NCI-H2196 (cell line): ENCODE measurements around the gene MAP3K12.

Experiments used
- DNase-seq: peaks from one replicate; lab custom pipeline; 2025; ENCODE audit not compliant: unreplicated experiment; lab: John Stamatoyannopoulos, UW

The MAP3K12 gene

DNA sequence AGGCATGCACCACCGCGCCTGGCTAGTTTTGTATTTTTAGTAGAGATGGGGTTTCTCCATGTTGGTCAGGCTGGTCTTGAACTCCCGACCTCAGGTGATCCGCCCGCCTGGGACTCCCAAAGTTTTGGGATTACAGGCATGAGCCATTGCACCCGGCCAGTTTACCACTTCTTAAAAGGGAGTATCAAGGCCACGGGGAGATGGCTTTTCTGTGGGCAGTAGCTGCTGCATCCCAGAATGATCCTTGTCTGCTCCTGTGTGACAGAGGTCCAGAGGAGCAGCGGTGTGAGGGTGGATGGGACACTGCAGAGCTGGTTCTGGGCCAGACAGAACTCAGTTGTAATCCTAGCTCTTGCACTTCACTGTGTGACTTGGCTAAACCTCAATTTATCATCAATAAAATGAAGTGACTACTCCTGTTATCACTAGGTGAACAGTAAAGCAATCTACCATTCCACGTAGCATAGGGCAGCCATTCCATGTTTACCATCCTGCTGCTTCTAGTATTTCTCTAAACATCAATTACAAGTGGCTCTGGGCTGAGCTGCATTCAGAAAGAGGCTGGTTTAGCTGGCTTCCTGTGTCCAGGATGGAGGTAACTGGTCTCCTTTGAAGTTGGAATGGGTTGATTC lies 11.0 kb upstream of the MAP3K12 start:
- peak; percentile 15 for DNase-seq

DNA sequence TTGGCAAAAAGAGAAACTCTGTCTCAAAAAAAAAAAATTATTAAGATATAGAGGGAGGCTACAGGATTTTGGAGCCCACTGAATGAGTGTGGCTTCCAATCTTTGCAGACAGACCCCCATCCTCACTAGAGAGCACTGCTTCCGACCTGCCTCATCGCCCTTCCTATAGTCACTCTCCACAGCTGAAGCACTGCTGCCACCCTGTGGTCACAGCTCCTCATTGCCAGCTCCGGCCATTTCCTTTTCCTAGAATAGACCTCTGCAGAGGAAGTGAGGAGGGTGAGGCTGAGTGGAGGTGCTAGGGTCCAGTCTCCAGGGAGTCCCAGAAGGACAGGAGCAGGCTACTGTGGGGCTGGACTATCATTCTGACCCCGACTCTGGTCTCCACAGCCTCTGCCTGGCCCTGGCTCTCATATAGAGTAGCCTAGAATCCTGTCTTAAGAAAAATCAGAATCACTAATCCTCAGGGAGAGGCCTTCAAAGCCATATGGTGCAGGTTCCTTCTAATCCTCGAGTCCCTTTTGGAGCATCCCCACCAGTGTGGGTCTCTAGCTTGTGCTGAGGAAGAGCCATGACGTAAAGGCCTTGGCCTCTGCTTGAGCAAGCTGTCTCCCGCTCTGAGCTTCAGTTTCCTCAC lies 9.4 kb upstream of the MAP3K12 start:
- DNase-seq = peak; percentile 87

DNA sequence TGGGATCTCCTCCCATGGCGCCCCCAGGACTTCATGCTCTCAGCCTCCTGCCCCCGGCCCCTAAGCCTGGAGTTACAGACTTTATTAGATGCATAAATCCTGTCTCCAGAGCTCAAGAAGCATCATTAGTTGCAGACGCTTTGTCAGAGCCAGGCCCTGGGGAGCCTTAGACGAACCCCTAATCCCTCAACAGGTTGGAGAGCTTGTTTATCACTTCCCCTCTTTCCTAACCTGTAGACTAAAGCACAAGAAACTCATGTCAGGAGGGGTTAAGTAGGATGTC lies 8.3 kb upstream of the MAP3K12 start:
- no peak for DNase-seq

DNA sequence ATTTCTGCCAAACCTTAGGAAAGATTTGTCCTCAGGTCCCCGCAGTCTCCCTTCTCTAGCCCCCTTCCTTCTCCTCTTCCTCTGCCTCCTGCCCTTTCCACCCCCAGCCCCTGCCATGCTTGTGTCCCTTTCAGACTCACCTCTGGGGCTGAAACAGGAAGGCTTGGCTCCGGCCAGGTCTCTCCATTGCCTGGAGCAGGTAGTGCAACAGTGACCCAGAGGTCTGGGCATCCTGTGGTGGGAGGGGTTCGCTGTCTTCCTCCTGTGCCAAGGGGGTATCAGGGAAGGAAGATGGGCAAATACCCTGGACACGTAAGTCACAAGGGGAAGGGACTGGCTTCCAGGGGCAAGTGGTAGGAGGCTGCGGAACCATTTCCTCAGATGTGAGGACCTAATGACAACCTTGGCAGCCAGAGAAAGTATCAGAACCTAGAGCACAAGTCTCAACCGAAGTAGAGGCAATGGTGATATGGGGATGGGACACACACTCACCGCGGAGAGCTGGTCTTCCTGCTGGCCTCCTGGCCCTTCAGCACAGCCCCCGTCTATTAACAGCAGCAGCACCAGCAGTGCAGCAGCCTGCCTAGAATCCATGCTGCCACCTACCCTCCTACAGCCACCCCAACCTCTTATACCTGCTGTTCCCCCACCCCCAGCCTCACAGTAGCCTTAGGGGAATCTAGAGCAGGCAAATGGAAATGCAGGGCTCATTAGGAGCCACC lies 7.8 kb upstream of the MAP3K12 start, which contains the start of gene NPFF:
NPFF (minus strand) TSS at position 604 of the 722 bp plus-strand sequence; CDS start at position 594, 10 bp downstream.
- DNase-seq = no peak

DNA sequence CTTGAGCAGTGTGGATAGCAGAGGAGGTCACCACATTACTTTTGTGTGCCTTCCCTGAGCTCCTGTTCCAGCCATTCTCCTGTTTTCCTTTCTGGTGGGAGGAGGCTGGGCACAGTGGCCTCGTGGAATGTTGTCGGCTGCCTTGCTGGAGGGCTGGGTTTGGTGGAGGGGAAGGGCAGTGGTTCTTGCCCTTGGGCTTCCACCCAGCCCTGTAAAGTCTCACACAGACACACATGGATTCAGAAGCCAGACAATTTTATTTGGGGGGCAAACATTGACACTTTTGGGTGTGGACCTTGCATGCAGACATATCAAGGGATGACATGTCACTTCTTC lies 7.2 kb upstream of the MAP3K12 start:
- no peak for DNase-seq

DNA sequence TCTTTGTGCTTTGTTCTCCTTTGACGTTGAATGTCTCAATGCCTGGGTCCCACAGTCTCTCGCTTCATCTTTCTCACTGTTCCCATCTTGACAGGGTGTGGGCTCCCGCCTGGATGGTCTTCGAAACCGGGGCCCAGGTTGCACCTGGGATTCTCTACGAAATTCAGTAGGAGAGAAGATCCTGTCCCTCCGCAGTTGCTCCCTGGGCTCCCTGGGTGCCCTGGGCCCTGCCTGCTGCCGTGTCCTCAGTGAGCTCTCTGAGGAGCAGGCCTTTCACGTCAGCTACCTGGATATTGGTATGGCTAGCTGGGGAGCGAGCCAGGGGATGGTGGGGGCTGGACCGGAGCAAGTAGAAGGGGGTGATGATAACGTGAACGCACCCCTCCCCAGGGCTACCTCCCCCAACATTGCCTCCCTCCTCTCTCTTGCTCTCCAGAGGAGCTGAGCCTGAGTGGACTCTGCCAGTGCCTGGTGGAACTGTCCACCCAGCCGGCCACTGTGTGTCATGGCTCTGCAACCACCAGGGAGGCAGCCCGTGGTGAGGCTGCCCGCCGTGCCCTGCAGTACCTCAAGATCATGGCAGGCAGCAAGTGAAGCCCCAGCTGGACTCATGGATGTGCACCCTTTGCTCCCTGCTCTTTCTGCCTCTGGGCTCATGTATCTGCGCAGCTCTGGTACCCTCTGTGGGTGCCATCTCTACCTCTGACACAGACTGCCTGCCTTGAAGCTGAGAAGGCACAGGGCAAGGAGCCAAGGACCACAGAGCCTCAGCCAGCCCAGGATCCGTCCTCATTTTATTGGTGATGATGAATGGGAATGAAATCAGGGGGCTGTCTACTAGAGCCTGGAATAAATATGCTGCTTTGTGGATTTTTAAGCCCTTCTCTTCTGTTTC lies 6.5 kb upstream of the MAP3K12 start:
- DNase-seq = no peak

DNA sequence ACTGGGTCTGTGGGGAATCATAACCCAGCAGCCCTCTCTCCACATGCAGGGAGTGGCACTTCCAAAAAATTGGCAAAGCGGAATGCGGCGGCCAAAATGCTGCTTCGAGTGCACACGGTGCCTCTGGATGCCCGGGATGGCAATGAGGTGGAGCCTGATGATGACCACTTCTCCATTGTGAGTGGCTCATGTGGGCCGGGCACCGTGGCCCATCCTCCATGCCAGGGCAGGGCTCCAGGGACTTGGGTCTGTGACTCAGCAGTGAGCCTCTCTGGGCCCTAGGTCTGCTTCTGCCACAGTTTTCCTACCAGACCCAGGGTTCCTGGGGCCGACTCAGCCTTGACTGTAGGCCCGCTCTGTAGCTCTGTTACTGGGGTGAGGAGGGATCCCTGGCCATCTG lies 5.8 kb upstream of the MAP3K12 start:
- DNase-seq = no peak

DNA sequence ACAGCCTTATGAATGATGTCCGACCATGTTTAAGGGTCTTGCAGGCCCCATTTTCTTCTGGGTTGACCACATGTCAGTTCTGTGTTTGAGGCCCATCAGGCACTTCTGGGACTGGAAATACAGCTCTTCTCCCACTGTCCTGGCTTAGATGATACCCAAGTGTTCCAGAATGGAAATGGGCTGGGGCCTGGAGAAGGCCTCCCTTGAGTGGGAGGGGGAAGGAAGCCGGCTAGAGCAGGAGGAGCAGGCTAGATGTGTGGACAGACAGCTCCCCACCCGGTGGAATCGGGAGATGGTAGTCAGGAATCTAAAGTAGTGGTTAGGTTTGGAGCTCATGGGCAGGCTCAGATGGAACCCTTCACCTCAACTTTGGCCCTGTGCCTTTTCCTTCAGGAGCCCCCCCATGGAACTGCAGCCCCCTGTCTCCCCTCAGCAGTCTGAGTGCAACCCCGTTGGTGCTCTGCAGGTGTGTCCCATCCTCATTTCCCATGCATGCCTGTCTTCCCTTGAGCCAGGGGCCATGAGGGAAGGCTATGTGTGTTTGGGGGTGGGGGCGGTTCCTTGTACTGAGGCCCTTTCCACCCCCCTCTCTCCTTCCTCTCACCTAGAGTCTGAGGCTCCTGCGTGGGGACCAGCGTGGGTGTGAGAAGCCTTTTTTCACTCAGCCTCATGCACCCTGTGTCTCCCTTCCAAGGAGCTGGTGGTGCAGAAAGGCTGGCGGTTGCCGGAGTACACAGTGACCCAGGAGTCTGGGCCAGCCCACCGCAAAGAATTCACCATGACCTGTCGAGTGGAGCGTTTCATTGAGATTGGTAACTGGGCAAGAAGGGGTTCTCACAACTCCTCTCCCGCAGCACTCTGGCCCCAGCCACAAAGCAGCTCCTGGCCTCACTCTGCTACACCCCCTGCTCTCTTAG lies 5.0 kb upstream of the MAP3K12 start:
- no peak for DNase-seq

DNA sequence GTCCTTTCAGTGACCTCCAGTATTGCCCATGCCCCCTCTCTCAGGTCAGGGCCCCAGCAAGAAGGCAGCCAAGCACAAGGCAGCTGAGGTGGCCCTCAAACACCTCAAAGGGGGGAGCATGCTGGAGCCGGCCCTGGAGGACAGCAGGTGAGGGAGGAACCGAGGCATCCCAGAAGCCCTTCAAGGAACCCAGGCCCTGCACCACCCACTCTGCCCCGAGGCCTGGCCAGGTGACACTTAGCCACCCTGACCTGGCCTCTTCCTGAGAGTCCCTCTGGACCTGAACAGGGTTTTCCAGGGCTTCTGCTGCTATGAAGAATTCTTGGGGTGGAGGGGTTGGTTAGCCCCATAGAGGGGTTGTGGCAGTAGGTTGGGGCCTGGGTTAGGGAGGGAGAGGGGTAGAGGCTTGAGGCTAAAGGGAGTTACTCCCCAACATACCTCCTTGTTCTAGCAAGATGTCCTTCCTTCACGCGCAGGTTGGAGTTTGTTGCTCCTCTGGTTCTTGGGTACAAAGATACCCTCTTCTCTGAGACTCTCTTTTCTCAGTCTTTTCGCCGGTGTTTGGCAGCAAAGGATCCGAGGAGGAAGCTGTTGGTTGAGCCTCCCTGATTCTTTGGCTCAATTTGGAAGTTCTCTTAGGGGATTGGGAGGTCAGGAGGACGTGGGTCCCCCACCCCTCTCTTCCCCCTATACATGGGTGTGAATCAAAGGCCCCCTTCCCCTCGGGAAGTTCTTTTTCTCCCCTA lies 3.9 kb upstream of the MAP3K12 start:
- no peak for DNase-seq

DNA sequence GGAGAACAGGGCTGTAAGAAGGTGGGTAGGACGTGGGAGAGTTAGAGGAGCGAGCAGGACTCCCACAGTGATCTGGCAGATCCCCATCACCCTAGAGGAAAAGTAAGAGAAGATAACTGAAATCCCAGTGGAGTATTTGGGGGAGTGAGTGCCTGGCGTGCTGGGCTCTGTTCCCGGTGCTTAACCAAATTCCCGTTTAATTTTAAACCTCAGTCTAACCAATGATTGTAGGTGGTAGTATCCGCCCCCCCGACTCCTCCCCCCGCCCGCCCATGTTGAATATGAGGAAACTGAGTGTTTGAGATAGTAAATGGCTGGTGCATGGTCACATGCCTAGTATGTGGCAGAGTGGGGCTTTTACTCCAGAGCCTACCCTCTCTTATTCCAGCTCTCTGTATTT lies 3.1 kb upstream of the MAP3K12 start:
- no peak for DNase-seq

DNA sequence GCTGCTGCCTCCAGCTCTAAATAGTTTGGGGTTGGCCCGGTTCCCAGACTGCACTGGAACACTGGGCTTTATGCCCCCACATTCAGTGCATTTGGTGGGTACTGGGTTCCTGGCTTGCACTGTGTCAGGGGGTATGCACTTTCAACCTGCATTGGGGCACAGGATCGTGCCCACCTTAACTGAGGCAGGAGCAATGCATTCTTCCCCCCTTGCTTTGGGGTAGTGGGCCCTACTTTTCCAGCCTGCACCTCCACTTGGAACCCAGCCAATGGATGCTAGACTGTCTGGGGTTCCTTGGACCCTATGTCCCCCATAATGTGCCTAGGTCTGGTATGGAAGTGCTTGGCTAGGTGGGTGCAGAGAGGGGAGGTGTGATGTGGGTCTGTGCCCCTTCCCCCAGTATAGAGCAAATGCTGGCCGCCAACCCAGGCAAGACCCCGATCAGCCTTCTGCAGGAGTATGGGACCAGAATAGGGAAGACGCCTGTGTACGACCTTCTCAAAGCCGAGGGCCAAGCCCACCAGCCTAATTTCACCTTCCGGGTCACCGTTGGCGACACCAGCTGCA lies 2.4 kb upstream of the MAP3K12 start:
- peak; percentile 32 for DNase-seq

DNA sequence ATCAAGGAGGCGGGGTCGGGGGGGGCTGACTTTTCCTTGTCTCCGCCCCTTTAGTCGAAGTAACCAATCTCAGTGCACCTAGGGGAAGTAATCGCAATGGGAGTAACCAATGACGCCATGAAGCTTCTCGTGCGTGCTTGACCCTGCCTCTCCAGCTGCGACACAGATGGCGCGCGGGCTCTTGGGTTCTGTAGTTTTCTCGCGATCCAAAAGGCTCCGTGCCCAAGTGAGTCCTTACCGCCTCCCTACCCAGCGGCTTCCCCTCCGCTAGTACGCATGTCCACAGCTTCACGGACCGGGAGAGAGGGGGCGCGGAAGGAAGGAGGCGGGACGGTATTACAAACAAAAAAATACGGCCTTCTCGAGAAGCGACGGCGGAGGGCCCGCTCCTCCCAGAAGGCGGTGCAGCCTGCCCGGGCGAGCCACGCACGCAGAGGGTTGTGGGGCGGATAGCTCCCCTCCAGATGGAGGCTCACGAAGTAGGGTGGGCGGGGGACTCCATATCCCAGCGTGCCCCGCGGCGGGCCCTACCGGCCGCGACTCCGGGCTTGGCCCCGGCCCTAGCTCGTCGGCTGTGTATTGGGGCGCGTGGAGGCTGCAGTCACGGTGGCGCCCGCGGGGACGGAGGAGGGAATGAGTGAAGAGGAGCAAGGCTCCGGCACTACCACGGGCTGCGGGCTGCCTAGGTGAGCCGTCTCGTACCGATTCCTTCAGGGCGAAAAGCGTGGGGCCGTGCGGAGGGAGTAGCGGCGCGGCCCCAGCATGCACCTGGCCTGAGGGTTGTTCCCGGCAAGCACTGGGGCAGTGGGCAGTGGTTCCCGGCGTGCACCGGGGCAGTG lies 1.7 kb upstream of the MAP3K12 start, which contains the start of gene TARBP2:
TARBP2 (plus strand) TSS at position 508 of the 839 bp plus-strand sequence; CDS start at position 634, 126 bp downstream.
- DNase-seq = peak; percentile 98

DNA sequence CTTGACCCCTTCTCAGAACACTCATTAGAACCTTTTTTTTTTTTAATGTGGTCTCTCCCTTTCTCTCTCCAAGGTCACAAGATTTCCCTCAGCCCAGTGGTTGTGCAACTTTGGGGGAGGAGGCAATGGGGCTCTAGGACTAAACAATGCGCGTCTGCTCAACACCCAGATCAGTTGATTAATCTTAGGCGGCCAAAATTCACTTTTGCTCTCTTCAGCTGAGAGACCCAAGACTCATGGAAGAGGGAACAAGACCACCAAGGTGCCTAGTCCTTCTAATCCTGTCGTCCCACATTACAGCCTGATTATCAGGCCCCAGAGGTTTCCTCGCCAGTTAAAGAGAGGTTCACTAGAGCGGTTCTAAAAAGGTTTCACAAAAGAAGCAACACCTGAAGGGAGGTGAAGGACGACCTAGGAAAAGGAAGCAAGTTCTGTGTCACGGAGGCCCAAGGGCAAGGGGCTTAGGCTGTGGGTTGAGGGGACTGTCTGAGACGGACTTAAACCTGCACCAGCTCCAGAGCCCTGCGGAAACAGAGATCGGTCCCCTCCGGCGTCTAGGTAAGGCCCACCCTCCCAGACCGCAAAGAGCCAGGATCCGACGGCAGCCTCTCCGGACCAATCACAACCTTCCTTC lies 1.0 kb upstream of the MAP3K12 start:
- DNase-seq = peak; percentile 45

DNA sequence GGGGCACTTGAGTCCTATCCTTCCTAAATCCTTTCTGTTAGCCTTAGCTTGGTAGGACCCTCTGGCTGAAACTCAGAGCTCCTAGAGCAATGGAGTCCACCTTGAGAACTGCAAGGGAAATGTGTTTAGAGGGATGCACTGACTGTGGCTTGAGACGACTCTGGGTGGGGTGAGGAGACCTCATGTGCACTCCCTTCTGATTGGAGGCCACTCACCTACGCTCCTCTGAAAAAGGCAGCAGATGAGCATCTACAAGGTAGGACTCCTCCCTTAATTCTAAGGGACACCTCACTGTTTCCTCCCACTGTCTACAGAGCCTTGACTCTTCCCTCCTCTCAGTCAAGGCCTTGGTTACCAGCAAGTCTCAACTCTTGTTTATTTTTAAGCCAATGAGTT lies 1.0 kb downstream of the MAP3K12 start:
- no peak for DNase-seq

DNA sequence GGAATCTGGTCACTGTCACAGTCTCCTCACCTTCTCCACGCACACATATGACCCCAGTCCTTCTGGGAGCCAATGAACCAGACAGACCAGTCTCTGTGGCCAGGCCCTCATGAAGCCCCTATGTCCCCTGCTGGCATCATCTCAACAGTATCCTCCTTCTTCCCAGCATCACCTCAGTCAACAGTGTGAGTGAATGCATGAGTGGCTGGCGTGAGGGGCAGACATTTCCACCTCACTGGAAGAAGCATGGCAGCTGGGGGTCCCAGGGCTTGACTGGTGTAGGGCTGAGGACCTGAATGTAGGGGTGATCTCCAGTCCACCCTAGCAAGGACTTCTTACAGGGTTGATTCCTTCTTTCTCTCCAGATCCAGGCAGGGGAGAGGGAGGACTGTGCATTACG lies 1.8 kb downstream of the MAP3K12 start:
- no peak for DNase-seq

DNA sequence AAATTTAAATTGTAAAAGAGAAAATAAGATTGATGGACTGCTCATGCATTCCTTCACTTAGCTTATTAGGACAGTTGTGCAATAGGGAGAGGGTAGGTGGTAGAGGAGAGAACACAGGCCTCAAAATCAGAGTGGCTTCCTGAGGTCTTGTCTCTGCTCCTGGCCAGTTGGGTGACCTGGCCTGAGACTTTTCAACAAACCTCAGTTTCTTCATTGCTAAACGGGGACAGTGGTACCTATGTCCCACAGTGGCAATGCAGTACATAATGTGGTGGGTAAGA lies 2.6 kb downstream of the MAP3K12 start:
- no peak for DNase-seq

DNA sequence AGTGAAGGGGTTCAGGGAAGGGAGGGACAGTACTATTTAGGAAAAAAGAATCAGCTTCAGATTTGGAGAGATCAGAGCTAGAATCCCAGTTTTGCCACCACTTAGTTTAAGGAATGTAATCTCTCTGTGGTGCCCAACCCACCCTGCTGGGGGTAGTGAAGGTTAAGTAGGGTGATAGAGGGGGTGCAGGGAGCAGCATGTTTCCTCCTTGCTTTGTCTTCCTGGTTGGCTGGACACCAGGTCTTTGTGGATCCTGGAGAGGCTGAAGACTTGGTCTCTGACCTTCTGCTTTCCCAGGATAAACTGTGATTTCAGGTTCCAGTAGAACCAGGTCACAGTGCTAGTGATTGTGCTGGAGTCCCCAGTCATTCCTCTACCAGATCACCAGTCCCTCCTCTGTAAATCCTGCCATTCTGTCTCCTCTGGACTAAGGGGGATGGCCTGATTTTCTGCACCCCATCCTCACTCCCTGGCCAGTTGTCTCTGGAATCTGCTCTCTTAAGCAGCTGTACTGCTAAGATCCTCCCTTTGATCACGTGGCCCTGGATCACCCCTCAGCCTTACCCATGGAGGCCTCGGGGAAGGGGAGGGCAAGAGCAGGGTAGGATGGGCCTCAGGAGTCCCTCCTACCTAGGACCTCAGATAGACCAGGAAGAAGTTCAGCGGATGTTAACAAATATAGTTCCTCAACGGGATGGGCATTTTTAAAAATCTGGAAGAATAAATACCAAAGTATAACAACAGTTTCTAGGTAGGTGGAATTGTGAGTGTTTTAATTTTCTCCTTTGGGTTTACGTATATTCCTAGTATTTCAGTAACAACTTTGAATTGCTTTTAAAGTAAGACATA lies 3.1 kb downstream of the MAP3K12 start:
- peak; percentile 19 for DNase-seq
